Measurements from ENCODE around the gene RASGRP1. TPM values are rescaled to one million over a fixed set of nuclear protein-coding genes. Genes with fewer than 3 reads are reported as not detected.

The RASGRP1 gene
- total RNA-seq, 1 experiment from 2014 or later: 1.6 TPM

DNA sequence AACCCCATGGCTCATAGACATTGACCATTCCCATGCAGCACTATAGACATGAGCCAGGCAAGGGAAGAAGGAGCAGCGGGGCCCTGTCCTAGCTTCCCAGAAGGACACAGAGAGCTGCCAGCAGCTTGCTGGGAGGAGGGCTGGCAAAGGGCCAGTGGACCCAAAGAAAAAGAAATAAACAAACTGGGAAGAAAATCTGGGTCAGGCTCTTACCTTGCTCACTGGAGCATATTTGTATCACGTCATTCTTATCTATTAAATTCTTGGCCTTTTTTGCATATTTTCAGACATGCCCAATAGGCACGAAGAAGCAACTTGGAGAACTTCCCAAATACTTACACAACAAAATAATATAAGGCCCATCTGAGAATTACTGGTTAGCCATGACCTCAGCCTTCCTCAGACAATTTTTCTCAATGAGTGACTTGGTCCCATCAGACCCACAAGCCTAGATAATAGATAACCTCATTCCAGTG, 28.4 kb downstream of the RASGRP1 start:
- DNase-seq (ENCODE audit: low spot score): peak; percentile 5

GRCh38 chr15:38535491-38536200, 29.0 kb downstream of the RASGRP1 start:
- DNase-seq (ENCODE audit: low spot score): no peak

DNA sequence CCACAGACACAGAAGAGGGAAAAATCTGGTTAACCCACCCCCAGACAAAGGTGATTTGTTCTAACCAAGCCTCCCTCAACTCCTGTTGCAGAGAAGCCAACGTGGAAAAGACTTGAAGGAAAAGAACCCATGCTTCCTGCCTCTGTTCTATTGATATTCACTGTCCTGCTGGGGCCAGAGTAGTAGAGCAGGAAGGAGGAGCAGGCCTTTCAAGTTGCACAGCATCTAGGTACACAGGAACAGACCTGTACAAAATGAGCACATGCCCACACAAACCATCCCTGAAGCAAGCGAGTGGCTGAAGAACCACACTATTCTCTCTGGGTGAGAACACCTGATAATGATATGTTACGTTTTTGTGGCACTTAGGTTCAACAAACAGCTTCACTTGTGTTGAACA, 29.9 kb downstream of the RASGRP1 start:
- no peak for DNase-seq (ENCODE audit: low spot score)

DNA sequence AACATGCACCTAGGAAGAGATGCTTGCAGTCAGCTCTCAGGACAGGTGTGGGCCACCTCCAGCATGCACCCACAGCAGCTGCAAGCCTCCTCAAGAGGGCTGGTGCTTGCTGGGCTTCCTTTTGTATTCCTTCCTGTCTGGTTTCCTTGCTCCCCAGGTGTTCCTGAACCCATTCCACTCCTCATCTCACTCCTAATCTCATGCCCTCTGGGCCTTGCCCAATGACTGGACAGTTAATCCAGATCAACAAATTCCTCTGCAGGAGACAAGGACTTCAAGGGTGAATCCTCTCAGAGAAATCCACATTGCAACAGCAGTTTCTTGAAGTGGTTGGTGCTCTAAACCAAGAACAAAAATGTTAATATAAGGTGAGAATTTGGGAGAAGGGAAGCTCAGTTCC, 30.7 kb downstream of the RASGRP1 start:
- DNase-seq (ENCODE audit: low spot score): no peak

DNA sequence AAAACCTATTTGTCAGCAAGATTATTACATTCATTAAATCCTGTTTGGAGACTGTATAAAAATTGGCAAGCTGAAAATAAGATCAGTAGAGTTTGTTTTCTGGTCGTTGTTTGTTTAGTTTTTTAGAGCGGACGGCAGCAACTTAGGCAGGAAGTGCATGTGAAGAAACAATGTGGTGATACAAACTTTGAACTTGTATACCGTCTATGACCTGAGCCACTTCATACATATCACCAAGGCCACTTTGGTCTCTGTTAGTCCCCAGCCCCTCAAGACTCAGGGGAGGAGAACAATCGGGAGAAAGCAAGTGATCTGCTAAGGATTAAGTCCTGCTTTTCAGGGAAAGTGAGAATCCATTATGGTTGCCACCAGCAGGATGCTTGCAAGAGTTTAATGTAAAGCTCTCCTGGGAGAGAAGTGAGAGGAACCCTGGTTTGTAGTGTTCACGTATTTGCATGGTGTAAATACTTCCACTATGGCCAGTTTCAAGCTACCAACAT, 31.1 kb downstream of the RASGRP1 start:
- DNase-seq (ENCODE audit: low spot score): no peak

- DNase-seq (ENCODE audit: low spot score): no peak
Measured at GRCh38 chr15:38532728-38533127, 31.9 kb downstream of the RASGRP1 start.

- DNase-seq (ENCODE audit: low spot score): peak; percentile 81
Measured at GRCh38 chr15:38531509-38531908, 33.1 kb downstream of the RASGRP1 start.

DNA sequence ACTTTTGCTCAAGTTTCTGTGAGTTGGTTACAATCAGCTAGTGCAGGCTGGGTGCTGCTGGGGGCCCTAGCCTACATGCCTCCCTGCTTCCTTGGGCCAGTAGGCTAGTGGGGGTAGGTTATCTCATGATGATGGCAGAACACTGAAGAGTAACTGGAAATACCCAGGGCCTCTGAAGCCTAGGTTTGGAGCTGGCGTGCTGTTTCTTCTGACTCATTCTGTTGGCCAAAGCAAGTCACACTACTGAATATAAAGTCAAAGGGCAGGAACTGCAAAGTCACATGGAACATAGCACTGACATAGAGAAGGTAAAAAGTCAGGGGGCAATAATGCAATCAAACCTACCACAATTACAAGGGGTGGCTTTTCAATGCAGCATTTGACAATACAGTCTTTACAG, 34.5 kb downstream of the RASGRP1 start:
- DNase-seq (ENCODE audit: low spot score): no peak

GRCh38 chr15:38528294-38528693, 36.3 kb downstream of the RASGRP1 start:
- DNase-seq (ENCODE audit: low spot score): no peak

GRCh38 chr15:38526158-38526557, 38.5 kb downstream of the RASGRP1 start:
- no peak for DNase-seq (ENCODE audit: low spot score)

DNA sequence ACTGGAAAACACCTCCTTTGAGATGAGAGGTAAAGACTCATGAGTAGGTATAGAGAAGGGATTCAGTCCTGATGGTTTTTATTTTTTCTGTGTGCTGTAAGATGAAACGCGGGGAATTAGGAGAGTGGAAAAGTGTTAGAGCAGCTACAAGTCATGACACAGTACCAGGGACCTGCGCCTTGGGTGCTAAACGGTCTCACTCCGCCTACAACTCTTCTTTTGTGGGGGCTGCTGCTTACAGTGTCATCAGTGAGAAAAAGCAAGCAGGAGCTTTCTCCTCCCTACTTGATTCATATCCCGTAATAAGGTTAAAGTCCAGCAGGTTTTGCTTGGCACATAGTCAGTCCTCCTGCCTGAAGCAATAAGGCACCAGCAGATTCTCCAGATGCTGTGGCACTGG, 39.1 kb downstream of the RASGRP1 start:
- no peak for DNase-seq (ENCODE audit: low spot score)

DNA sequence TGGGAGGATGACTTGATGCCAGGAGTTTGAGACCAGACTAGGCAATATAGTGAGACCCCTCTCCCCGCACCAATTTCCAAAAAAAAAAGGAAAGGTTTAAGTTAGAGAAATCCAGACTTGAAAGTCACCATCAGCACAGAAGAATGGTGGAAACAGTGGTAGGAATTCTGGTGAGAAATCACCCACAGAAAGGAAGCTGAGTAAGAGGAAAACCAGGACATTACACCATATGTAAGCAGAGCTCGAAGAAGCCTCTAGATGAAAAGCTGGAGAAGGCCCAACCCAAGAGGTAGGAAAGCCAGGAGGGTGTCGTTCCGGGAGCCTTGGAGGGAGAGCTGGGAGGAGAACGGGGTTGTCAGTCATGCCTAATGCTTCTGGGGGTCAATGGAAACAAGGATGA, 40.5 kb downstream of the RASGRP1 start:
- no peak for DNase-seq (ENCODE audit: low spot score)

GRCh38 chr15:38522922-38523321, 41.7 kb downstream of the RASGRP1 start:
- DNase-seq (ENCODE audit: low spot score): no peak

DNA sequence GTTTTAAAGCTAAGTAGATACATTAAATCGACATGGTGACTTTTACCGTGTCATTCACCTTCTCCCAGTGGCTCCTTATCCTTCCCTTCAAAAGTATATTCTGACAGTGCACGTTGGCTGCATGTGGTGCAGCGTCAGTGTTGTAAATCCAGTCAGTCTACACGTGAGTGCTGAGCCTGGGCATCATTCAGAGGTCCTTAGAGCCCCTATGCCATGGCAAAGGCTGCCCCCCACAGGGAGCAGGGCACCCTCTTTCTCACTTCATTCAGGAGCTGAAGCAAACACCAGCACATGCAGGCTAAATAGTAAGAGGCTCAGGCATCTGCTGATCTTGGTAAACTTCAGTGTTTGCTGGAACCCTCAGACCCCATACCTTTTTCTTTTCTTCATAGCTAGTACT, 43.3 kb downstream of the RASGRP1 start:
- no peak for DNase-seq (ENCODE audit: low spot score)

GRCh38 chr15:38520035-38520434, 44.6 kb downstream of the RASGRP1 start:
- DNase-seq (ENCODE audit: low spot score): no peak

DNA sequence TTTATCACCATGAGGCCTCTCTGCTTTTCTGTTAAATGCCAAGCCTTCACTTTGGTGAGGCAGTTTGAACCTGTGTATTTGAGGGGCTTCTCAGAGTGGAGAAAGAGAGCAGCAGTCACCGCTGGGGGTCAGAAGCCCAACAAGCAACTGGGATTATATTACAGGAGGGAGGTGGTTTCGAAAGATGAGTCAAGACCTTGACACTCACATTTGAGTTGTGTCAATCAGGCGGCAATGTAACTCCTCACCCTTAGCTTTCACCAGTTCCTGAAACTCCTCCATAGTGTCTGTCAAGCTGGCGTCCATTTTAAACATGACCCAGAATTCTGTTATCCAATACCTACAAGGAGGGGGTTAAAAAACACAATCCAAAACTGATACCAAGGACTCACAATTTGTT, 46.5 kb downstream of the RASGRP1 start:
- no peak for DNase-seq (ENCODE audit: low spot score)

DNA sequence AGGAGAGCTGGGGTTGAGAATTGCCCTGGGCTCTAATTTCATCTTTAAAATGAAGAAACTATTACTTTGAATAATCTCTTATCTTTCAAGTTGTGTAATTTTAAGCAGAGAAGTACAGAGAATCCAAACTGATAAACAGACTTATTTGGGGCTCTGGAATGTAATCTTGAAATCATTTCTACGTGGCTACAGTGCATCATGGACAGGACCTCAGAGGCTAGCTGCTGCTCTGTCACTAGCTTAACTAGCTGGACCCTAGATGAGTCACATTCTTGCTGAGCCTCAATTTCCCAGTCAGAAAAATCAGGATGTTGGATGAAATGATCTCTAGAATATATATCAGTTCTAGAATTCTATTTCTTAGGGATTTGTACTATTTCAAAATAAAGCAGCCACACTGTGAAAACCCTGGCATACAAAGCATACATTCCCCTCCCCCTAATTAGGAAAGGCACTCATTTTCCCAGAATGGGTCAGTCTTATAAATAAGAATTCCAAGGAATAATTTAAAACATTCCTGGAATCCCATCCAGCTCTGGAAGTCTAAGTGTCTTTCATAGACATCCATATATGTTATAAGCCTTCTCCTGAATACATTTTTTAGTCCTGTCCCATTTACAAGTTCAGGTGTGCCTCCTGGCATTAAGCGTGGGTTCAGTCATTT, 47.2 kb downstream of the RASGRP1 start:
- DNase-seq (ENCODE audit: low spot score): no peak

DNA sequence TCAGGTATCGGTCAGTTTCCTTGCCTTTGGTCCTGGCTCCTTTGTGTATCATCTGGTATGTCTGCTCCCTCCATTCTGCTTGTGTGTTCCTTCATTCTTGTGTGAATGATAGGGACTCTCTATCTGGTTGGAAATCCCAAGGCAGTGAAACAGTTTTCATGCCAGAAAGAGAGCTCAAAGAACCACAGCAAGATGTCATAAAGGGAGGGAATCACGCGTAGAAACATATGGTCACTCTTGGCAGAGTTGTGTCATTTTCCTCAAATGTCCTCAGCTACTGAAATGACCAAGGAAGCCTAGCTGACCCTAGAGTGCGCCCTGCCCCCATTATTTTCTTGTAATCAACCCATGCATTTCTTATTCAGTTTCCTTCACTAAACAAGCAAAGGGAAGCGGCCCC, 48.0 kb downstream of the RASGRP1 start:
- DNase-seq (ENCODE audit: low spot score): no peak

GRCh38 chr15:38514601-38515000, 50.0 kb downstream of the RASGRP1 start:
- DNase-seq (ENCODE audit: low spot score): no peak

DNA sequence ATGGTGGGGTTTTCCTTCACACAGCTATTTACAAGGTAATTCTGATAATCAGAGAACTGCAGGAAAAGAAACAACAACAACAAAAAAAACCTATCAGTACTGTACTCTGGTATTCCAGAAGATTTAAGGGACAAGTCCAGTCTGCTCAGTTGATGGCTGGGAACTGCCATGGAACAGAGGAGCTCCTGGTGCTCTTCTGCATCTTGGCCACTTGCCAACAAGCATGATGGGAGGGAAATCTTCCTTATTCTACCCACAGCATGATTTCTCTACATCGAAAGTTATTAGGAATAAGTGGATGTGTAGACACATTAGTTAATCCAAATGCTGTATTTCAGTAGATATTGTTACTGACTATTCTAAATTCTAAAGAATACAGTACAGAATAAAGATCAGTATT, 51.7 kb downstream of the RASGRP1 start:
- no peak for DNase-seq (ENCODE audit: low spot score)

DNA sequence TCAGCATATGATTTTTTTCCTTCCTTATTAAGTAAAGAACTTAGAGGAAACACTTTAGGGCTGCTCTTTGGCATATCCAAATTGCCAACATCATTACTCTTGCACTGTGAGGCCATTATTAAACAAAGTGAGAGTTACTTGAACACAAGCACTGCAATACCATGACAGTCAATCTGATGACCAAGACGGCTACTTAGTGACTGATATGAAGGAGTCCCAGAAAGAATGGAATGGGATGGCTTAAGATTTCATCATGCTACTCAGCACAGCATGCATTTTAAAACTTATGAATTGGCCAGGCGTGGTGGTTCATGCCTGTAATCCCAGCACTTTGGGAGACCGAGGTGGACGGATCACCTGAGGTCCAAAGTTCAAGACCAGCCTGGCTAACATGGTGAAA, 55.5 kb downstream of the RASGRP1 start:
- DNase-seq (ENCODE audit: low spot score): no peak

- DNase-seq (ENCODE audit: low spot score): no peak
Measured at GRCh38 chr15:38508647-38509046, 56.0 kb downstream of the RASGRP1 start.

GRCh38 chr15:38507570-38507969, 57.0 kb downstream of the RASGRP1 start:
- no peak for DNase-seq (ENCODE audit: low spot score)

Measured in A172 (cell line).